Upper lobe of left lung (tissue), 6 donors: ENCODE results near the gene ELAVL2. TPM values are rescaled to one million over a fixed set of nuclear protein-coding genes. Genes with fewer than 3 reads are reported as not detected.

Experiments used
- ATAC-seq, 2 donors: fragments of 200-7000 bp; cut with Tn5 transposase; one replicate each; pipeline ENCODE4 v1.9.1; 2022; ENCODE audit warnings: mild to moderate bottlenecking in 2 of 2, moderate library complexity in 2 of 2; ENCODE audit not compliant: low FRiP score in 2 of 2
- DNase-seq, 2 donors: peaks; one replicate each; pipeline ENCODE4 v3.0.0-alpha.2; 2019 to 2020
- H3K27ac ChIP-seq, 4 donors: fragments of 200-600 bp; sonication (generic); one replicate each; pipeline ENCODE4 v1.5.1; 2016 to 2019
- H3K27me3 ChIP-seq, 4 donors: fragments of 200-600 bp; sonication (generic); one replicate each; pipeline ENCODE4 v1.5.1; 2017 to 2019
- H3K36me3 ChIP-seq, 4 donors: fragments of 200-600 bp; sonication (generic); one replicate each; pipeline ENCODE4 v1.5.1; 2016 to 2019
- H3K4me1 ChIP-seq, 4 donors: fragments of 200-600 bp; sonication (generic); one replicate each; pipeline ENCODE4 v1.5.1; 2018 to 2019
- H3K4me3 ChIP-seq, 4 donors: fragments of 200-600 bp; sonication (generic); one replicate each; pipeline ENCODE4 v1.5.1; 2017 to 2019; ENCODE audit warnings: mild to moderate bottlenecking in 2 of 4, moderate library complexity in 1 of 4
- H3K9me3 ChIP-seq, 4 donors: fragments of 200-600 bp; sonication (generic); one replicate each; pipeline ENCODE4 v1.5.1; 2018 to 2019
- EP300 ChIP-seq, 4 donors: sonication (generic); formaldehyde crosslinking; IDR thresholded peaks; one replicate each; pipeline ENCODE4 v1.5.1; 2017; ENCODE audit warnings: antibody characterized with exemption in 4 of 4, control low read depth in 2 of 4
- POLR2A ChIP-seq, 4 donors: fragments of 450-650 bp; IDR thresholded peaks; one replicate each; pipeline ENCODE4 v1.5.1; 2016 to 2017; ENCODE audit warnings: antibody characterized with exemption in 4 of 4, mild to moderate bottlenecking in 2 of 4
- POLR2AphosphoS5 ChIP-seq, 2 donors: sonication (generic); formaldehyde crosslinking; IDR thresholded peaks; one replicate each; pipeline ENCODE4 v1.5.1; 2017; ENCODE audit warnings: antibody characterized with exemption in 2 of 2
- WGBS, 2 donors: methylation state at CpG; one replicate each; pipeline ENCODE4 v1.1.5; 2017 to 2018; 5-methylcytosine and 5-hydroxymethylcytosine counted together
- total RNA-seq, 6 donors: library from RNA; depleted of rRNA in 4 of 6; stranded (reverse); fragments of >200 nt in 4 of 6; gene quantifications; one replicate each; pipeline versions ENCODE4 v1.1.0 to v1.2.1, GENCODE V29; 2016 to 2021
- TF ChIP-seq, protein P1 (sequence below), 6 experiments: fragments of 450-650 bp in 4 of 6; fragments of 200-600 bp in 2 of 6; sonication (generic) in 2 of 6; IDR thresholded peaks; one replicate each; pipeline ENCODE4 v1.5.1; 2016 to 2019; ENCODE audit warnings: antibody characterized with exemption in 6 of 6
- donor health status: DM: no; HTN: no; CAD: no; lungs with moderate emphysema.
- donor health status: DM: no; HTN: yes; CAD: no; lungs with severe emphysema.

Gene ELAVL2
- total RNA-seq, 6 donors from 2014 or later = 0.27 TPM; not detected in 5

DNA sequence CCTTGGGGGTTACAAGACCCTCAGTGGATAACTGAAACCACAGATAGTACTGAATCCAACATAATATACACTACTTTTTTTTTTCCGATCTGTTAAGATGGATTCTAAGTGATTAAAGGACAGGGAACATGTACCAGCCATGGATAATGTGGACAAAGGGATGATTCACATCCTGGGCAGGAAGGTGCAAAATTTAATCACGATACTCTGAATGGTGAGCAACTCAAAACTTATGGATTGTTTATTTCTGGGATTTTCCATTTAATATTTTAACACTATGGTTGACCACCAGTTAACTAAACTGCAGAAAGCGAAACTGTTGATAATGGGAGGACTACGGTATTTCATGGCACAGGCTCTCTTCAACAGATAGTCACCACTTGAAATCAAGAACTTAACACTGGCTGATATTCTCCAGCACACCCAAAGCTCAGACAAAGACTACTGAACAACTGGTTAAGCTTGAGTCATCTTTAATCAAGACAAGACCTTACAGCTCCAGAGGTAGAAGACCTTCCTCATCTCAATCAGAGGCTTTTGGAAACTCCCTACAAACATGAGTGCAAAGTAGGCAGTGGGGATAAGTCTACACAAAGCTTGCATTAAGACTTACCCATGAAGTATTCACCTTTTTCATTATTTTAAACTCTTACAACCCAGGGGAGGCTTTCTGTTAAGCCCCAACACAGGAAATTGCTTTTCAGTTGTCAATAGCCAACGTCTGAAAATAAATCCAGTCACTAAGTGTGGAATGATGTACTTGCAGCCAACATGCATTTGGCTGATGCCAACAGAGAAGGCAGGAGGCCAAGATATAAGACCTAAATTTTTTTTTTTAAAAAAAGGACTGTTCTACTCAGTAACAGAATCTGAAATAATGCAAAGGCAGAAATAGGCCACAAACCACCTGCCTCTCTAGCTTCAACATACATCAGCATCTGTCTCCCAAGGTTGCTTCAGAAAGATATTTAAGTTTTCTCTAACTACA, 78.7 kb downstream of the ELAVL2 start:
- TF ChIP-seq EP300 (IDR thresholded peaks at IDR 0.05) = no peak
- no peak for TF ChIP-seq POLR2AphosphoS5 (IDR thresholded peaks at IDR 0.05)
- TF ChIP-seq, protein P1, sequence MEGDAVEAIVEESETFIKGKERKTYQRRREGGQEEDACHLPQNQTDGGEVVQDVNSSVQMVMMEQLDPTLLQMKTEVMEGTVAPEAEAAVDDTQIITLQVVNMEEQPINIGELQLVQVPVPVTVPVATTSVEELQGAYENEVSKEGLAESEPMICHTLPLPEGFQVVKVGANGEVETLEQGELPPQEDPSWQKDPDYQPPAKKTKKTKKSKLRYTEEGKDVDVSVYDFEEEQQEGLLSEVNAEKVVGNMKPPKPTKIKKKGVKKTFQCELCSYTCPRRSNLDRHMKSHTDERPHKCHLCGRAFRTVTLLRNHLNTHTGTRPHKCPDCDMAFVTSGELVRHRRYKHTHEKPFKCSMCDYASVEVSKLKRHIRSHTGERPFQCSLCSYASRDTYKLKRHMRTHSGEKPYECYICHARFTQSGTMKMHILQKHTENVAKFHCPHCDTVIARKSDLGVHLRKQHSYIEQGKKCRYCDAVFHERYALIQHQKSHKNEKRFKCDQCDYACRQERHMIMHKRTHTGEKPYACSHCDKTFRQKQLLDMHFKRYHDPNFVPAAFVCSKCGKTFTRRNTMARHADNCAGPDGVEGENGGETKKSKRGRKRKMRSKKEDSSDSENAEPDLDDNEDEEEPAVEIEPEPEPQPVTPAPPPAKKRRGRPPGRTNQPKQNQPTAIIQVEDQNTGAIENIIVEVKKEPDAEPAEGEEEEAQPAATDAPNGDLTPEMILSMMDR (IDR thresholded peaks at IDR 0.05) = no peak
- TF ChIP-seq POLR2A (IDR thresholded peaks at IDR 0.05) = no peak
- Histone ChIP-seq H3K27ac (no peak overlapping the region), H3K4me3 (no peak overlapping the region), H3K36me3 (no peaks in the 10 kb centered on the region), H3K9me3 (no peaks in the 10 kb centered on the region), H3K27me3 (no peaks in the 10 kb centered on the region), H3K4me1 (no peaks in the 10 kb centered on the region)
- ATAC-seq = no peak
- DNase-seq = no peak
- WGBS, 2 donors = 81 to 82% methylated on average over 5 of the region's 5 CpGs

DNA sequence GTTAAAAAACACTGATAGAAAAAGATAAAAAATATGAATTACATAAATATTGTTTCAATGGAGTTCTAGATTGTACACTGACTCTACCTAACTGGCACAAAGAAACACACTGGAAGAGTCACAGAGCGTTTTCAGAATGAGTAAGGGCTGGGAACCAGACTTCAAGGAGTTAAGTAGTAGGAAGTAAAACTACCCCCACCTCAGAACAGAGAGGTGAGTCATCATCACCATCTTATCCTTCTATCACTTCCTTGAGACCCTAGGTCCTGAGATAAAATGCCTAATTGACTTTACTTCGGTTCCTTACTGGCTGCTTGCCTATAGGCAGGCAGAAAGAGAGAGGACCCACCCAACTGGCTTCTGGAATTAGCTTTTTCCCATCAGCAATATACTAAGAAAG, 79.7 kb downstream of the ELAVL2 start:
- TF ChIP-seq EP300 (IDR thresholded peaks at IDR 0.05) (no peak), POLR2A (IDR thresholded peaks at IDR 0.05) (no peak), POLR2AphosphoS5 (IDR thresholded peaks at IDR 0.05) (no peak)
- TF ChIP-seq, protein P1 (IDR thresholded peaks at IDR 0.05) = no peak
- WGBS, 2 donors = 47 to 58% methylated on average over 2 of the region's 2 CpGs
- ATAC-seq = no peak

DNA sequence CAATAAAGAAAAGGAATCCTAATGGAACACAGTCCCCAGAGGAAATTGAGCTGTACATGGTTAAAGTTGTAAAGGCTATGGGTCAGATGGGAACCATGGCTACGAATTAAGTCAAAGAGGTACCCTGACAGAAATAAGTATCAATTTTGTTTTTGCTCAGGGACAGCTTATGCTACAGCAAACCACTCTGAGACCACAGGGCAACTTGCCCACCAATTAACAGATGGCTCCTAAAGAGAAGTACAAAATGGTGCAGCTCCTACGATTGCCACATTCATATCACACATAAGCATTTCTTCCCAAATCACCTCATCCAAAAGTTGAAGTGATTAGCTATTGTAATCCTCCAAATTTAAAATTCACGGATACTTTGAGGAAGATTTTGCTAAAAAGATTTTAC, 83.0 kb downstream of the ELAVL2 start:
- TF ChIP-seq, protein P1 (IDR thresholded peaks at IDR 0.05) = no peak
- TF ChIP-seq POLR2A (IDR thresholded peaks at IDR 0.05) (no peak), POLR2AphosphoS5 (IDR thresholded peaks at IDR 0.05) (no peak), EP300 (IDR thresholded peaks at IDR 0.05) (no peak)
- H3K27ac ChIP-seq = no peak overlapping the region
- no peaks in the 10 kb centered on the region for H3K4me1 ChIP-seq
- no peaks in the 10 kb centered on the region for H3K27me3 ChIP-seq
- H3K9me3 ChIP-seq = no peaks in the 10 kb centered on the region
- no peak overlapping the region for H3K4me3 ChIP-seq
- no peaks in the 10 kb centered on the region for H3K36me3 ChIP-seq
- no peak for DNase-seq
- WGBS, 2 donors = 79 to 85% methylated on average over 3 of the region's 3 CpGs
- ATAC-seq = no peak

More for the DNA sequence above, 79.7 kb downstream of the ELAVL2 start:
- H3K36me3 ChIP-seq = no peaks in the 10 kb centered on the region
- no peak overlapping the region for H3K4me3 ChIP-seq
- H3K27ac ChIP-seq = no peak overlapping the region
- H3K4me1 ChIP-seq = no peaks in the 10 kb centered on the region
- H3K9me3 ChIP-seq = no peaks in the 10 kb centered on the region
- H3K27me3 ChIP-seq = no peaks in the 10 kb centered on the region
- no peak for DNase-seq

DNA sequence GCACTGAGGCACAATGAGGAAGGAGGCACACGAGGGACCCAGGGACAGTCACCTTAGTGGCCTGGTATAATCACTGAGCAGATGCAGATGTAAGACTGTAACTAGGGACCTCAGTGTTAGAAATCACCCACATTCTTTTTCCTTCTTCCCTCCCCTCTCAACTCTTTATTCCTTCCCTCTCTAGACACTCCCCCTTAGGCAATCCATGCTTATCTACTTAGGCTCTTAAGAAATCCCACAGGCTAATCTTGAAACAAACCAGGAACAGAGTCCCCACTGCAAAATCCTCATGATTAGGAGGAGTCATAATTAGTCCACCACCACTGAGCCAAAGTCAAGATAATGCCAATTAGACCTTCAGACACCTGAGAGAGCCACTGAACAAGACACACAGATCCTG, 84.7 kb downstream of the ELAVL2 start:
- Histone ChIP-seq H3K4me3 (no peak overlapping the region), H3K27me3 (no peaks in the 10 kb centered on the region), H3K27ac (no peak overlapping the region), H3K36me3 (no peaks in the 10 kb centered on the region), H3K9me3 (no peaks in the 10 kb centered on the region), H3K4me1 (no peaks in the 10 kb centered on the region)
- DNase-seq = no peak
- TF ChIP-seq POLR2AphosphoS5 (IDR thresholded peaks at IDR 0.05) = no peak
- no peak for TF ChIP-seq EP300 (IDR thresholded peaks at IDR 0.05)
- TF ChIP-seq, protein P1 (IDR thresholded peaks at IDR 0.05) = no peak
- no peak for TF ChIP-seq POLR2A (IDR thresholded peaks at IDR 0.05)
- WGBS, 2 donors = 25 to 54% methylated on average over 1 of the region's 1 CpG
- no peak for ATAC-seq
